ENCODE results near the gene BIRC2. TPM values are rescaled to one million over a fixed set of nuclear protein-coding genes. Genes with fewer than 3 reads are reported as not detected.
A peak's percentile ranks its signal among the peaks of the same experiment; 100 is the strongest.

The BIRC2 gene
- total RNA-seq, 1 donor from 2014 or later, result 56.6 TPM

DNA sequence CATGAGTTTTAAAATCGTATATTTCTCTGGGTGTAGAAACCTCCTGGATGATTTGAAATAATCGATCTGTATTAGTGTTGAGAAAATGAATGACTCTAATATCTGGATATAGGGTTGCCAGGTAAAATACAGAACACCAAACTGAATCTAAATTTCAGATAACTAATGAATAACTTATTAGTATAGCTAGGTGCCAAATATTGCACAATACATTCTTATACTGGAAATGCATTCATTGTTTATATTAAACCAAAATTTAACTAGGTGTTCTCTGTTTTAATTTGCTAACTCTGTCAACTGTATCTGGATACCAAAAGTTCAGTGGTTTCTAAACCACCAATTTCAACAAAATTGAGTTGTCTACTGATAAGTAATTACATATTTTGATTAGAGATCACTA, 32.2 kb upstream of the BIRC2 start:
- DNase-seq (ENCODE audit: low read depth), result no peak
- TF ChIP-seq, protein P1, sequence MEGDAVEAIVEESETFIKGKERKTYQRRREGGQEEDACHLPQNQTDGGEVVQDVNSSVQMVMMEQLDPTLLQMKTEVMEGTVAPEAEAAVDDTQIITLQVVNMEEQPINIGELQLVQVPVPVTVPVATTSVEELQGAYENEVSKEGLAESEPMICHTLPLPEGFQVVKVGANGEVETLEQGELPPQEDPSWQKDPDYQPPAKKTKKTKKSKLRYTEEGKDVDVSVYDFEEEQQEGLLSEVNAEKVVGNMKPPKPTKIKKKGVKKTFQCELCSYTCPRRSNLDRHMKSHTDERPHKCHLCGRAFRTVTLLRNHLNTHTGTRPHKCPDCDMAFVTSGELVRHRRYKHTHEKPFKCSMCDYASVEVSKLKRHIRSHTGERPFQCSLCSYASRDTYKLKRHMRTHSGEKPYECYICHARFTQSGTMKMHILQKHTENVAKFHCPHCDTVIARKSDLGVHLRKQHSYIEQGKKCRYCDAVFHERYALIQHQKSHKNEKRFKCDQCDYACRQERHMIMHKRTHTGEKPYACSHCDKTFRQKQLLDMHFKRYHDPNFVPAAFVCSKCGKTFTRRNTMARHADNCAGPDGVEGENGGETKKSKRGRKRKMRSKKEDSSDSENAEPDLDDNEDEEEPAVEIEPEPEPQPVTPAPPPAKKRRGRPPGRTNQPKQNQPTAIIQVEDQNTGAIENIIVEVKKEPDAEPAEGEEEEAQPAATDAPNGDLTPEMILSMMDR (IDR thresholded peaks at IDR 0.05; ENCODE audit: insufficient read depth, low read length, severe bottlenecking), result no peak
- H3K27me3 ChIP-seq (ENCODE audit: control insufficient read depth, insufficient read depth, low read length), result no peaks in the 10 kb centered on the region
- FAIRE-seq, result no peak
- no peaks in the 10 kb centered on the region for H3K36me3 ChIP-seq (ENCODE audit: control insufficient read depth, insufficient read depth, low read length)
- H3K4me3 ChIP-seq (ENCODE audit: low read depth, low read length), result no peak overlapping the region

DNA sequence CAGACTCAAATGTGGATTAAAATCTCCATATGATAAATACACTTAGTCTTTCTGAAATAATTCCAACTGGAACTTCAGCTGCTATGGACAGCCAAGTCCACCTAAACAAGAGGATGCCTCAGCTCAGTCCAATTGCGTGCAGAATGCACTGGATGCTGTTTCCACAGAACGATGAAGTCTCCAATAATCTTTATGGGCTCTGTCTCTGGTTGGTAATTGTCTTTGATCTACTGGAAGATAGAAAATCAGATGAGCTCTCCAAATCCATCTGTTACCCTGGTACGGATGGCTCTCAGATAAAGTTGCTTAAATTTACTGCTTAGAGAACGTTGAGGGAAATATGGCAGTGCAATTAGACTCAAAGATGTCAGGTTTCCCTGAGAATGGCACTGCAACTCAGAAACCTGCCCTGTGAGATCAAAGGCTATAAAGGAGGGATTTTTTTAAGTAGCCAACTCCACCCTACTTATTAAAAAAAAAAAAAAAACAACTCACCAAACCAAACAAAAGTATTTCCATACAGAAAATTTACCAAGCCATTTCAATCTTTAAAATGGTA, 30.6 kb upstream of the BIRC2 start:
- no peak for DNase-seq (ENCODE audit: low read depth)
- no peak overlapping the region for H3K4me3 ChIP-seq (ENCODE audit: low read depth, low read length)
- FAIRE-seq, result no peak

DNA sequence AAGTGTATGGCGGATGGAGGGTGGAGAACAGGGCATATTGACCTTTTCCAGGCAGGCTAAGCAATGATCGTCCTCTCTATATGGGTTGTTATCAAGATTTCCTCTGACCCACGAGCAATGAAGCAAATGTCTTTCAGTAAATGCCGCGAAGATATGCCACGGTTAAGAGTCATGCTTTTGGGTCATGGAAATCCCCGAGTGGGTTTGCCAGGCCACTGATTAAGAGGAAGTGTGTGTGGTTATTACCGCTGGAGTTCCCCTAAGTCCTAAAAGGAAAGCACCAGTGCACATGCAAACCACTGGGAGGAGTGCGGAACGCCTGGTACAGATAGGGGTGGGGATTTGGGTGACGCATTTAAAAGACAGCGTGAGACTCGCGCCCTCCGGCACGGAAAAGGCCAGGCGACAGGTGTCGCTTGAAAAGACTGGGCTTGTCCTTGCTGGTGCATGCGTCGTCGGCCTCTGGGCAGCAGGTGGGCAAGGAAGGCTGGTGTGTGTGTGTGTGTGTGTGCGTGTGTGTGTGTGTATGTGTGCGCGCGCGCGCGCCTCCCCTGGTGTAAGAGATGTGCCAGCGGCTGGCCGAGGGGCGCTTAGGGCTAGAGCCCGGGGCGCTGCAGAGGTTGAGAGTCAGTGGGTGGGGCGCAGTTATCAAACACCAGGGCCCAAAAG, 29.8 kb upstream of the BIRC2 start, which contains the start of gene BIRC3:
BIRC3 (plus strand) TSS at position 386 of the 669 bp plus-strand sequence. CDS start 7,026 bp downstream, outside the sequence.
- peak; percentile 97 for DNase-seq (ENCODE audit: low read depth)
- no peak for FAIRE-seq

More for the DNA sequence above, 30.6 kb upstream of the BIRC2 start:
- TF ChIP-seq, protein P1 (IDR thresholded peaks at IDR 0.05; ENCODE audit: insufficient read depth, low read length, severe bottlenecking), result no peak
- H3K36me3 ChIP-seq (ENCODE audit: control insufficient read depth, insufficient read depth, low read length), result no peaks in the 10 kb centered on the region
- no peaks in the 10 kb centered on the region for H3K27me3 ChIP-seq (ENCODE audit: control insufficient read depth, insufficient read depth, low read length)

DNA sequence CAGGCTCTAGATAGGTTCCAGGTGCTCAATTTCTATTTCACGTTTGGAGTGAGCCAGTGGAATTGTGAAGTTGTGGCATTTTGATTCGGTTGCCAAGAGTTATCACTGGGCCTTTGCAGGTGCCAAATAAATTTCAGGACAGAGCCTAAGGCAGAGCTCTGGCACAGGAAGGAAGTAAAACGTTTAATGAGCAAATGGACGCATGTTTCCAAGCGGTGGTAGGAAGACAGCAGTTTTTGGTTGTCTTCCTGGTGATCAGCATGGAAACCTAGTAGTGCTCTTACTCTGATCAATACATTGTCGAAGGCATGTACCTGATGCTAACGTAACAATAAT, 29.3 kb upstream of the BIRC2 start:
- TF ChIP-seq, protein P1 (IDR thresholded peaks at IDR 0.05; ENCODE audit: insufficient read depth, low read length, severe bottlenecking), result no peak
- H3K36me3 ChIP-seq (ENCODE audit: control insufficient read depth, insufficient read depth, low read length), result no peaks in the 10 kb centered on the region

More for the DNA sequence above, 29.8 kb upstream of the BIRC2 start, which contains the start of gene BIRC3:
- no peaks in the 10 kb centered on the region for H3K36me3 ChIP-seq (ENCODE audit: control insufficient read depth, insufficient read depth, low read length)
- no peaks in the 10 kb centered on the region for H3K27me3 ChIP-seq (ENCODE audit: control insufficient read depth, insufficient read depth, low read length)
- peak within 1 kb of the TSS; percentile 48 for H3K4me3 ChIP-seq (ENCODE audit: low read depth, low read length)
- TF ChIP-seq, protein P1 (IDR thresholded peaks at IDR 0.05; ENCODE audit: insufficient read depth, low read length, severe bottlenecking), result peak; percentile 37

DNA sequence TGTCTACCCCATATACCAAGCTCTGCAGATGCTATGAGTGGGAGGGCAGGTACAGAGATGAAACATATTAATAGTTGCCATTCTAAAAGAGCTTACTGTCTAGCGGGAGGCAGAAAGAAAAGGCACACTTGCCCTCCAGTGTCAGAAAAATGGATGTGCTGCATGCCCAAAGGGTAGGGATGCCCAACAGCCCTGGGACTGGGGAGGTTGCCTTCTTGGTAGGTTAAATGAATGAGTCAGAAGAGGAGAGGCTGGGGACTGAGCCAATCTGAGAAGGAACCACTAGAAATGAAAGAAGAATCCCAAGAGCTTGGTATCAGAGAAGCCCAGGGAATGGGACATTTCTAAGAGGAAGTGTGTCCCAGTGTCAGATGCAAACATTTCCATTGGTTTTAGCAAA, 28.5 kb upstream of the BIRC2 start:
- FAIRE-seq (no peak), DNase-seq (ENCODE audit: low read depth) (no peak)
- Histone ChIP-seq H3K36me3 (ENCODE audit: control insufficient read depth, insufficient read depth, low read length) (no peaks in the 10 kb centered on the region), H3K4me3 (ENCODE audit: low read depth, low read length) (no peak overlapping the region), H3K27me3 (ENCODE audit: control insufficient read depth, insufficient read depth, low read length) (no peaks in the 10 kb centered on the region)
- TF ChIP-seq, protein P1 (IDR thresholded peaks at IDR 0.05; ENCODE audit: insufficient read depth, low read length, severe bottlenecking), result no peak

More for the DNA sequence above, 29.3 kb upstream of the BIRC2 start:
- Histone ChIP-seq H3K4me3 (ENCODE audit: low read depth, low read length) (peak overlapping the region; percentile 48), H3K27me3 (ENCODE audit: control insufficient read depth, insufficient read depth, low read length) (no peaks in the 10 kb centered on the region)
- FAIRE-seq (no peak), DNase-seq (ENCODE audit: low read depth) (no peak)

Data from bronchial epithelial cell (primary cell).